Hematopoietic multipotent progenitor cell treated with erythropoietin and hydrocortisone succinate and interleukin-3 and kit ligand, for 17 days (in vitro differentiated cells): ENCODE results near the gene AGBL4.
"Not testable (repeated sequence)": the region's sequence is repeated elsewhere in the genome, so short reads cannot be mapped to it uniquely, and the experiment has no call there.

Experiments
- DNase-seq: peaks from one replicate; pipeline ENCODE4 v3.0.0-alpha.2; 2015; ENCODE audit warnings: low spot score

Gene AGBL4

GRCh38 chr1:49424782-49425181 is 599.0 kb downstream of the AGBL4 start:
- DNase-seq = no peak

- DNase-seq = no peak
These were observed 607.0 kb downstream of the AGBL4 start for GRCh38 chr1:49416758-49417157.

- no peak for DNase-seq
These were observed 615.4 kb downstream of the AGBL4 start for GRCh38 chr1:49408346-49408745.

- no peak for DNase-seq
These were observed 626.7 kb downstream of the AGBL4 start for GRCh38 chr1:49397086-49397485.

- no peak for DNase-seq
These were observed 629.6 kb downstream of the AGBL4 start for GRCh38 chr1:49394200-49394599.

GRCh38 chr1:49389699-49390098 is 634.1 kb downstream of the AGBL4 start:
- DNase-seq = no peak

- no peak for DNase-seq
These were observed 659.1 kb downstream of the AGBL4 start for GRCh38 chr1:49364676-49365075.

GRCh38 chr1:49363628-49364027 is 660.1 kb downstream of the AGBL4 start:
- no peak for DNase-seq

- DNase-seq = no peak
These were observed 665.7 kb downstream of the AGBL4 start for GRCh38 chr1:49358036-49358435.

GRCh38 chr1:49356594-49356993 is 667.2 kb downstream of the AGBL4 start:
- DNase-seq = no peak

- no peak for DNase-seq
These were observed 672.0 kb downstream of the AGBL4 start for GRCh38 chr1:49351768-49352167.

GRCh38 chr1:49346767-49347349 is 676.9 kb downstream of the AGBL4 start:
- DNase-seq = no peak

- DNase-seq = no peak
These were observed 683.2 kb downstream of the AGBL4 start for GRCh38 chr1:49340576-49340975.

- DNase-seq = no peak
These were observed 684.7 kb downstream of the AGBL4 start for GRCh38 chr1:49339043-49339442.

- DNase-seq = no peak
These were observed 686.5 kb downstream of the AGBL4 start for GRCh38 chr1:49337251-49337650.

- DNase-seq = no peak
These were observed 689.8 kb downstream of the AGBL4 start for GRCh38 chr1:49333906-49334305.

GRCh38 chr1:49331066-49331852 is 692.5 kb downstream of the AGBL4 start:
- no peak for DNase-seq

GRCh38 chr1:49323925-49324540 is 699.7 kb downstream of the AGBL4 start:
- DNase-seq = no peak

- not testable (repeated sequence) for DNase-seq
These were observed 703.3 kb downstream of the AGBL4 start for GRCh38 chr1:49320493-49320892.

GRCh38 chr1:49319426-49319963 is 704.3 kb downstream of the AGBL4 start:
- no peak for DNase-seq

- no peak for DNase-seq
These were observed 705.5 kb downstream of the AGBL4 start for GRCh38 chr1:49318218-49318617.

- DNase-seq = no peak
These were observed 716.3 kb downstream of the AGBL4 start for GRCh38 chr1:49307457-49307856.

GRCh38 chr1:49306507-49307070 is 717.2 kb downstream of the AGBL4 start:
- no peak for DNase-seq
